Panc1 (cell line): ENCODE measurements around the gene CCDC158. TPM values are rescaled to one million over a fixed set of nuclear protein-coding genes. Genes with fewer than 3 reads are reported as not detected.
A peak's percentile ranks its signal among the peaks of the same experiment; 100 is the strongest.

ENCODE experiments used
- ATAC-seq: fragments of 200-7000 bp; cut with Tn5 transposase; 2 replicates; pipeline ENCODE4 v1.9.1; 2020; ENCODE audit warnings: mild to moderate bottlenecking, moderate library complexity
- BruUV-seq: library from RNA; stranded (reverse); fragments of 400-500 nt; replicated peaks from 2 replicates; lab custom pipeline; 2021; lab: Mats Ljungman, UMichigan
- CTCF ChIA-PET: fragments of 300-600 bp; sonication (Branson Sonifier 250); formaldehyde crosslinking; loops from one replicate; lab custom pipeline; 2022; ENCODE audit warnings: antibody characterized with exemption; lab: Charles Lee
- POLR2A ChIA-PET: fragments of 300-600 bp; sonication (Branson Sonifier 250); formaldehyde crosslinking; loops from one replicate; lab custom pipeline; 2022; ENCODE audit warnings: antibody characterized with exemption; lab: Charles Lee
- DNase-seq: peaks from one replicate; pipeline ENCODE4 v3.0.0-alpha.2; 2010; ENCODE audit warnings: low read depth, low spot score
- H3K27ac ChIP-seq: 2 replicates; pipeline ENCODE4 v1.5.1; 2011; ENCODE audit warnings: mild to moderate bottlenecking, low read length, inconsistent platforms
- H3K27me3 ChIP-seq: fragments of 200-500 bp; sonication (Bioruptor generic); 2 replicates; pipeline ENCODE4 v1.6.0; 2014; ENCODE audit warnings: low read length, inconsistent platforms; ENCODE audit not compliant: control insufficient read depth, insufficient read depth
- H3K36me3 ChIP-seq: fragments of 200-500 bp; sonication (Bioruptor generic); 2 replicates; pipeline ENCODE4 v1.5.1; 2014; ENCODE audit warnings: inconsistent platforms, mild to moderate bottlenecking, low read length, moderate library complexity; ENCODE audit not compliant: control insufficient read depth, insufficient read depth
- H3K4me1 ChIP-seq: 2 replicates; pipeline ENCODE4 v1.5.1; 2011; ENCODE audit warnings: inconsistent platforms, mild to moderate bottlenecking, low read length, moderate library complexity; ENCODE audit not compliant: control insufficient read depth, insufficient read depth
- H3K4me3 ChIP-seq, 2 experiments: 2 replicates each; pipeline ENCODE4 v1.5.1; 2011 to 2012; ENCODE audit warnings: low read depth in 2 of 2, low read length in 2 of 2, mild to moderate bottlenecking in 2 of 2, inconsistent platforms in 1 of 2, moderate library complexity in 1 of 2
- H3K9me3 ChIP-seq: fragments of 200-500 bp; sonication (Bioruptor generic); 2 replicates; pipeline ENCODE4 v1.5.1; 2014; ENCODE audit warnings: low read depth, mild to moderate bottlenecking, inconsistent platforms, low read length, moderate library complexity; ENCODE audit not compliant: control insufficient read depth, insufficient read depth
- POLR2AphosphoS5 ChIP-seq: IDR thresholded peaks from 2 replicates; pipeline ENCODE4 v1.6.1; 2012; ENCODE audit warnings: mild to moderate bottlenecking, low read depth, low read length, moderate library complexity
- REST ChIP-seq, 2 experiments: IDR thresholded peaks; 2 replicates each; pipeline ENCODE4 v1.6.1; 2011 to 2012; ENCODE audit warnings: low read depth in 2 of 2, control low read depth in 1 of 2, low read length in 1 of 2, mild to moderate bottlenecking in 1 of 2, moderate library complexity in 1 of 2; ENCODE audit not compliant: insufficient read depth in 1 of 2
- SIN3A ChIP-seq: IDR thresholded peaks from 2 replicates; pipeline ENCODE4 v1.6.1; 2012; ENCODE audit warnings: low read depth, mild to moderate bottlenecking, low read length, moderate library complexity, borderline replicate concordance; ENCODE audit not compliant: insufficient read depth
- TCF7L2 ChIP-seq: IDR thresholded peaks from 2 replicates; pipeline ENCODE4 v1.6.1; 2011; ENCODE audit warnings: mild to moderate bottlenecking, low read depth, low read length, inconsistent platforms
- in situ Hi-C: cut with HindIII; loops from 2 replicates; pipeline ENCODE4 v1.10.0; 2016; ENCODE audit warnings: low sequenced_read_pairs, low pct_unique_long_range_greater_than_20kb
- intact Hi-C: fragments of 100-400 bp; cut with micrococcal nuclease; formaldehyde crosslinking; loops from one replicate; pipeline ENCODE4 v1.10.0; 2022; ENCODE audit not compliant: unreplicated experiment
- total RNA-seq: library from RNA; stranded (reverse); gene quantifications from one replicate; pipeline ENCODE4 v1.2.1, GENCODE V29; 2021; ENCODE audit not compliant: unreplicated experiment
- TF ChIP-seq, protein P1 (sequence below): fragments of 450-650 bp; IDR thresholded peaks from 2 replicates; pipeline ENCODE4 v1.5.1; 2017; ENCODE audit warnings: mild to moderate bottlenecking

CCDC158 gene
- total RNA-seq, 1 experiment from 2014 or later, result 0.28 TPM

- DNase-seq (no peak), ATAC-seq (no peak)
- in situ Hi-C loops (no loop called here), intact Hi-C loops (no loop called here)
- Histone ChIP-seq H3K27me3 (no peaks in the 10 kb centered on the region), H3K4me3 (peak overlapping the region; percentile 77 to 88), H3K27ac (peak overlapping the region; percentile 81), H3K4me1 (peaks cover 17% of the 10 kb centered on the region), H3K36me3 (no peaks in the 10 kb centered on the region; the same call in none of the 2 replicates), H3K9me3 (no peaks in the 10 kb centered on the region)
- ChIA-PET CTCF (no interaction called here), POLR2A (no interaction called here)
- no peak for TF ChIP-seq TCF7L2
- TF ChIP-seq SIN3A, result no peak
- TF ChIP-seq POLR2AphosphoS5, result no peak
- TF ChIP-seq REST (IDR thresholded peaks at IDR 0.05; ENCODE audit: insufficient read depth in 1 of 2, low read depth in 2 of 2, low read length in 1 of 2), result no peak
- TF ChIP-seq, protein P1, sequence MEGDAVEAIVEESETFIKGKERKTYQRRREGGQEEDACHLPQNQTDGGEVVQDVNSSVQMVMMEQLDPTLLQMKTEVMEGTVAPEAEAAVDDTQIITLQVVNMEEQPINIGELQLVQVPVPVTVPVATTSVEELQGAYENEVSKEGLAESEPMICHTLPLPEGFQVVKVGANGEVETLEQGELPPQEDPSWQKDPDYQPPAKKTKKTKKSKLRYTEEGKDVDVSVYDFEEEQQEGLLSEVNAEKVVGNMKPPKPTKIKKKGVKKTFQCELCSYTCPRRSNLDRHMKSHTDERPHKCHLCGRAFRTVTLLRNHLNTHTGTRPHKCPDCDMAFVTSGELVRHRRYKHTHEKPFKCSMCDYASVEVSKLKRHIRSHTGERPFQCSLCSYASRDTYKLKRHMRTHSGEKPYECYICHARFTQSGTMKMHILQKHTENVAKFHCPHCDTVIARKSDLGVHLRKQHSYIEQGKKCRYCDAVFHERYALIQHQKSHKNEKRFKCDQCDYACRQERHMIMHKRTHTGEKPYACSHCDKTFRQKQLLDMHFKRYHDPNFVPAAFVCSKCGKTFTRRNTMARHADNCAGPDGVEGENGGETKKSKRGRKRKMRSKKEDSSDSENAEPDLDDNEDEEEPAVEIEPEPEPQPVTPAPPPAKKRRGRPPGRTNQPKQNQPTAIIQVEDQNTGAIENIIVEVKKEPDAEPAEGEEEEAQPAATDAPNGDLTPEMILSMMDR, result no peak
- TSS peak; percentile 71 for BruUV-seq
Observed at GRCh38 chr4:76305033-76305687, 115.8 kb downstream of the CCDC158 start.

DNA sequence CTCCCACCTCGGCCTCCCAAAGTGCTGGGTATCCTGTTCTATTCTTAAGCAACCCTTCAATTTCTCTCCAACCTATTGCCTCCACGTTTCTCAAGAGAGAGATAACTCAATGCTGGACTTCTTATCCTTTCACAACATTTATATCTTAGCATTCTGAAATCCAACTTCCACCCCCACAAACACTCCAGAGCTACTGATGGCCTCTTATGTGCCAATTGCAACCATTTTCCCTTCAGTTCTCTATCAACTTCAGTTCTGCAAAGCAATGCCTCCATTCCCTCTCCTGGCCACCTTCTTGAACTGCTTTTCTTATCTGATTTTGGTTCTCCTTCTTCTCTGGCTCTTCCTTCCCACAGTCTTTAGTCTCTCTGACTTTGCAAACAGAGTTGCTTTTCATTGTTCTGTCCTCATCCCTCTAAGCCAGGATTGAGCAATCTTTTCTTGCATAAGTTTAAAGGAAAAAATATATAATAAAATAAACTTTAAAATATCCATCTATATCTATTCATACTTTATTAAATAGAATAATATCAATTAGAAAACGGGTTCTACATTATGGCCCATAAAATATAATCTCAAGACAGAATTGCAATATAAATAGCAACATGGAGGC is 118.0 kb downstream of the CCDC158 start:
- BruUV-seq, result no TSS peak
- H3K27me3 ChIP-seq, result no peaks in the 10 kb centered on the region
- intact Hi-C loops (no loop called here), in situ Hi-C loops (no loop called here)
- ChIA-PET POLR2A (no interaction called here), CTCF (no interaction called here)
- no peaks in the 10 kb centered on the region for H3K9me3 ChIP-seq
- peaks cover 17% of the 10 kb centered on the region for H3K4me1 ChIP-seq
- H3K4me3 ChIP-seq, result no peak overlapping the region
- H3K36me3 ChIP-seq, result no peaks in the 10 kb centered on the region; the same call in 1 of the 2 replicates
- H3K27ac ChIP-seq, result no peak overlapping the region
- TF ChIP-seq POLR2AphosphoS5 (no peak), TCF7L2 (no peak), REST (IDR thresholded peaks at IDR 0.05; ENCODE audit: insufficient read depth in 1 of 2, low read depth in 2 of 2, low read length in 1 of 2) (no peak), SIN3A (no peak)
- TF ChIP-seq, protein P1, result no peak
- DNase-seq, result no peak
- no peak for ATAC-seq
